SH-SY5Y (cell line): ENCODE measurements around the gene GULP1.

ENCODE experiments used
- GATA2 ChIP-seq: IDR thresholded peaks from 2 replicates; pipeline ENCODE4 v1.6.1; 2011; ENCODE audit warnings: mild to moderate bottlenecking, low read depth, low read length
- GATA3 ChIP-seq: IDR thresholded peaks from 2 replicates; pipeline ENCODE4 v1.6.1; 2011; ENCODE audit warnings: low read depth, mild to moderate bottlenecking, low read length, moderate library complexity

DNA sequence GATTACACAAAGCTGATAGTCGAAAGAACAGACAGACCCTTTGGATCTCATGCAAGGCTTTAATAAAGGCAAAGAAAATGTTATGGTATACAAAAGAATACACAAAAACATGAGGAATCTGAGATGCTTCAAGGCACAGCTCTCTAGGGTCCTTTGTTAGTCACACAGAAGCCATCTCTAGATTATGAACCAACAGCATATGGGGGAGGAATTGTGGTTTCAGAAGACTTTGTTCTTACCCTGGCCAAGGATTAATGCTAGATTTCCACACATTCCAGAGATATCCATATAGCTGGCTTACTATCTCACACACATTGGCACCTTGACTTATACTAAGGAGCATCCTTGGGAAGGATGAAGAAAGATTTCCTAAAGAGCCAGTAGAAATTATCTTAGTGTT lies 206.1 kb downstream of the GULP1 start:
- TF ChIP-seq GATA2 (no peak), GATA3 (no peak)
